ENCODE results near the gene GIMAP7.
"Not testable (repeated sequence)": the region's sequence is repeated elsewhere in the genome, so short reads cannot be mapped to it uniquely, and the experiment has no call there.

The GIMAP7 gene

DNA sequence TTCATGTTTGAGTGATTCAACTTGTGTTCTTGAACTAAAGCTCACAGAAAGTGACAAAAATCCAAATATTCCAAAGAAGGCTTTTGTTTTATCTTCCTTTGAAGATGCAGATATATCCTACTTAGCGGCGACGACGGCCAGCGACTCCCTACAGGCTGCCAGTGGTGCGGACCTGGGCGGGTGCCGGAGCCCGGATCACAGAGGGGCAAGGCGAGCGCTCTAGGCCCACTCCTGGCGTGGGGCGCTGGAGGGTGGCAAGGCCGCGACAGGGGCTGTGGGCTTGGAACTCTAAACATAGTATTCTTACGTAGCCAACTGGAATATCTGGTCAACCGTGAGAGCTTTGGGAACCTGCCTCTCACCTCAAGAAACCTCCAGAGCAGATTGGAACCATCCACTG, 914 bp upstream of the GIMAP7 start:
- no peak for DNase-seq (ENCODE audit: low read depth)

- no peak for DNase-seq (ENCODE audit: low read depth)
Observed at GRCh38 chr7:150515248-150516147, 826 bp downstream of the GIMAP7 start.

DNA sequence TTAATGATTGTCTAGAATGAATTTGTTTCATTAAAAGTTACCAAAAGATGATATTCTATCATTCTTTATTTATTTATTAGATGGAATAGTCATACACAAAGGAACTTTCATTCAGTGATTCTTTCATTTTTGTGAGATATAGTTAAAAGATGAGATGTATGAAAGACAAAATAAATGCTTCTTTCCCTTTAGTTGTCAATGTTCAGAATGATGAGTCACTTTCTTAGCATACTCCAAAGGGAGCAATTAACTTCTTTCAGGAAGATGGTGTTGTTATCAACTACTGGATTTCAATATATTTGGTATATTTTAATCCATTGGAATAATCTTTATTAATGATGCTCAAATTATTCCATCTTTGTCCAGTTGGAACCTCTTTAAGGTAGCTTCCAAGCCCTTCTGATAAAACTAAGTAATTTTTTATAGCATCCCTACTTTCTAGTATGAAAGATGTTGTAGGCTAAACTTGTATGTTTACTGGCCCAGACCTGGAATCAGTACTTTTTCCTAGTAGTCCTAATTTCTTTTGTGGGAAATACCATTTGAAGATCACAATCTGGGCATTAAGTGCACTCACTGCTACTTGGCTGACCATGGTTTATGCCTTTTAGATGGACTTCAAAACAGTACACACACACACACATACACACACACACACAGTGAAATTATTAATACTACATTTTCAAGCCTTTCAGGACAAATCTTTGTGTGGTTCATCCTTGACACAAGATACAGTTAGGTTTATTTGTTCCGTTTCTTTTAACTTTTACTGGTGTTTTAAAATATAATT, 2.5 kb downstream of the GIMAP7 start:
- no peak for DNase-seq (ENCODE audit: low read depth)

DNA sequence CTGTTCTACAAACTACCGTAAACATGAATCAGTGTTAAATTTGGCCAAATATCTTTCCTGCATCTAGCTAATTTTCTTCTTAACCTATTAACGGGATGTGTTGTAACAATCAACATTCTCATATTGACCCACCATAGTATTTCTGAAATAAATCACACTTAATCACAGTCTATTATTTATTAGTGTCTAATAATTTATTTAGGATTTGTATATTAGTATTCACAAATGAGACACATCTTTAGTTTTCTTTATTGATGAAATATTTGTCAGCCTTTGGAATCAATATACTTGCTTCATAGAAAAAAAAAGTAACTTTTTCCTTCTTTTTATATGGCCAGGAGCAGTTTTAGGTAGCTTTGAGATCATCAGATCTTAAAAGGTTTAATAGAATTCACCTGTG, 4.6 kb downstream of the GIMAP7 start:
- DNase-seq (ENCODE audit: low read depth): no peak

DNA sequence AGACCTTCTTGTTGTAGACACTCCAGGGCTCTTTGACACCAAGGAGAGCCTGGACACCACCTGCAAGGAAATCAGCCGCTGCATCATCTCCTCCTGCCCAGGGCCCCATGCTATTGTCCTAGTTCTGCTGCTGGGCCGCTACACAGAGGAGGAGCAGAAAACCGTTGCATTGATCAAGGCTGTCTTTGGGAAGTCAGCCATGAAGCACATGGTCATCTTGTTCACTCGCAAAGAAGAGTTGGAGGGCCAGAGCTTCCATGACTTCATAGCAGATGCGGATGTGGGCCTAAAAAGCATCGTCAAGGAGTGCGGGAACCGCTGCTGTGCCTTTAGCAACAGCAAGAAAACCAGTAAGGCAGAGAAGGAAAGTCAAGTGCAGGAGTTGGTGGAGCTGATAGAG, 5.5 kb downstream of the GIMAP7 start:
- DNase-seq (ENCODE audit: low read depth): no peak

DNA sequence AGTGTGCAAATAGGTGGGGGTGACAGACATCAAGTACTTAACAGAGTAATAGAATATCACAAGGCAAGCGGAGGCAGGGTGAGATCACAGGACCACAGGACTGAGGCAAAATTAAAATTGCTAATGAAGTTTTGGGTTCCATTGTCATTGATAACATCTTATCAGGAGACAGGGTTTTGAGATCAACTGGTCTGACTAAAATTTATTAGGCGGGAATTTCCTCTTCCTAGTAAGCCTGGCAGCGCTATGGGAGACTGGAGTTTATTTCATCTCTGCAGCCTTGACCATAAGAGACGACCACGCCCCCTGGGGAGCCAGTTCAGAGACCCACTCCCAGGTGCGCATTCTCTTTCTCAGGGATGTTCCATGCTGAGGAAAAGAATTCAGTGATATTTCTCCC, 8.3 kb downstream of the GIMAP7 start:
- not testable (repeated sequence) for DNase-seq (ENCODE audit: low read depth)

DNA sequence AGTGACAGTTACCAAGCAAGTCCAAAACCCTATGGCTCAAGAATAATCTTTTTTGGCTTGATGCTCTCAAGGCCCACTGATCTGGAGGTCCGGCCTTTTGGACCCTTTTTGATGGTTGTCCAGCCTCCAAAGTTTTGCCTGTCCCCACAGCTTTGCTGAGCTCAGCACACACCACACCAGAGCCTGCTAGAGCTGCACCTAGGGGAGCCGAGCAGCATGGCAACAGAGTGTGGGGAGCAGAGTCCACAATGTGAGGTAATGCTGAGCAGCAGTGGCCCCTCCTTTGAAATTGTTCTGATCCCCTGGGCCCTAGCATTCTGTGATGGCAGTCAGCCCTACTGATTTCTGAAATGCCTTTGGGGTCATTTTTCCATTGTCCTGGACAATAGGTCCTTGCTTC, 9.3 kb downstream of the GIMAP7 start:
- no peak for DNase-seq (ENCODE audit: low read depth)

DNA sequence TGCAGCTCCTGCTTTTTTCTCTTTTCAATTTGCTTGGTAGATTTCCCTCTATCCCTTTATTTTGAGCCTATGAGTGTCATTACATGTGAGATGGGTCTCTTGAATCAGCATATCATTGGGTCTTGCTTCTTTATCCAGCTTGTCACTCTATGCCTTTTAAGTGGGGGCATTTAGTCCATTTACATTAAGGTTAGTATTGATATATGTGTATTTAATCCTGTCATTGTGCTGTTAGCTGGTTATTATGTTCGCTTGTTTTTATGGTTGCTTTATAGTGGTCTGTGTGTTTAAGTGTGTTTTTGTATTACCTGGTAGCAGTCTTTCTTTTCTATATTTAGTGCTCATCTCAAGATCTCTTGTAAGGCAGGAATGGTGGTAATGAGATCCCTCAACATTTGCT, 17.0 kb downstream of the GIMAP7 start:
- no peak for DNase-seq (ENCODE audit: low read depth)

GRCh38 chr7:150538259-150538658, 23.6 kb downstream of the GIMAP7 start:
- DNase-seq (ENCODE audit: low read depth): no peak

DNA sequence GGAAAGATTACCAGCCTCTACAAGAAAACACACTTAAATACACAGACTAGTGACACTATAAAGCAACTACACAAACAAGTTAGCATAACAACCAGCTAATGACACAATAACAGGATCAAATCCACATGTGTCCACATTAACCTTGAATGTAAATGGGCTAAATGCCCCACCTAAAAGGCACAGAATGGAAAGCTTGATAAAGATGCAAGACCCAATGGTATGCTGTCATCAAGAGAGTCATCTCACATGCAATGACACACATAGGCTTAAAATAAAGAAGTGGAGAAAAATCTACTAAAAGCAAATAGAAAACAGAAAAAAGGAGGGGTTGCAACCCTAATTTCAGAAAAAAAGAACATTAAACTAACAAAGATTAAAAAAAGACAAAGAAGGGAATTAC, 38.5 kb downstream of the GIMAP7 start:
- DNase-seq (ENCODE audit: low read depth): no peak

DNA sequence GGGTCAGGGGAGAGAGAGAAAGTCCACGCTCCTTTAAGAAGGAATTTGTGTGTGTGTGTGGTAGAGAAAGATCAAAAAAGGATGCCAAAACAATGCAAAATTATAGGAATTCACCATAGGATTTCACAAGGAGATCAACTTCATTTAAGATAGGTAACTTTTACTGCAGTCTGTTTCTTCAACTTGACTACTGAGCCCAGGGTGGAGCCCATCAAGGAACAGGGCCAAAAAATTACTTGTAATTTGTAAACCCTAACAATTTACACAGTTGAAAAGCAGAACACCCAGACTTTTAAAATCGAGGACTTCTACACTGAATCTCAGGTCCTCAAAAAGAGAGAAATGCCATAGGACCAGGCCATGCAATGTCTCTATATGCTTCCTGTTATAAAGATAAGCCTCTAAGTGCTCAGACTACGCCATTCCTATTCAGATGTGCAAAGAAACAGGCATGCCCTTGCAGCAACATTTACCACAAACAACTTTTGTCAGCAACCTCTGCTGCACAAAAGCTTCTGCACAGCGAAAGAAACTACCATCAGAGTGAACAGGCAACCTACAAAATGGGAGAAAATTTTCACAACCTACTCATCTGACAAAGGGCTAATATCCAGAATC, 42.0 kb downstream of the GIMAP7 start:
- DNase-seq (ENCODE audit: low read depth): no peak

DNA sequence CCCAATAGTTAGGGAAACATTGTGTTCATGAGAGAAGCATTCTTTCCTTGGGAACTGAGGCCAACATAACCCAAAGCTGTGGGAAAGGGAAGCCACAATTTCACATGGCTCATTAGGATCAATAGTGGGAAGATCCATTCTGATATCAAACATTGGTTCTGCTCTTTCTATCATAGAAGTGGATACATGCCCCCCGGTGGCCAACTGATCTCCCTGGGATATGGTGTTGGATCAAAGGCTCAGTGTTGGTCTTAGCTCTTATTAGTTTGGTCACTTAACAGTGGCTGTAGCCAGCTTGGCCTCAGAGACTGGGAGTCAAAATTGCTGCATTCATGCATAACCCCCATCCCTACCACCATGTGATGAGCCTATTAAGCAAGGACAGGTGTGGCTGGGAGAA, 45.8 kb downstream of the GIMAP7 start:
- DNase-seq (ENCODE audit: low read depth): no peak

DNA sequence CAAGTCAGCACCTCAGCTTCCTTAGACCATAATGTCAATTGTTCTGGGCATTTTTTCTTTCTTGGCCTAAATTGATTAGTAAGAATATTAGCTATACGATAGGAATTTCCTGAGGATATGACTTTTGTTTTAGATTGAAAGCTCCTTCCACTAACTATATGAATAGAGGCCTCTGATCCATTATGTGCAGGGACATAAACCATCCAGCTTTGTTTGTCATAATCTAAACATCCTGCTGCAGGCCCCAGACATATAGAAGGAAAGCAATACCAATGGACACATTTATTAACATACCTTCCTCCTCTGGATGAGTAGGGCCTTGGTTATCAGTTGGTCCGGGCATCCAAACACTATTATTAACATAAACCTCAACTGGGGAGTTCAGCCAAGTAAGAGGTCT, 48.2 kb downstream of the GIMAP7 start:
- no peak for DNase-seq (ENCODE audit: low read depth)

DNA sequence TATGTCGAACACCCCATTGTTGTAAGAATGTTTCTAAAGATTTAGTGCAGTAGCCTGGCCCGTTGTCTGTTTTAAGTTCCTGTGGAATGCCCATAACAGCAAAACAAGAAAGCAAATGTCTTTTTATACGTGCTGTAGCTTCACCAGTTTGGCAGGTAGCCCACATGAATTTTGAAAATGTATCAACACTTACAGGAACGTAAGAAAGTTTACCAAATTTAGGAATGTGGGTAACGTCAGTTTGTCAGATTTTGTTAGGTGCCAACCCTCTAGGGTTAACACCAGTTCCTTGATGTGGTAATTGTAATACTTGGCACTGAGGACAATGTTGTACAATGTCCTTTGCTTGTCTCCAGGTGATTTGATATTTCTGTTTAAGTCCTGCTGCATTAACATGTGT, 49.3 kb downstream of the GIMAP7 start:
- DNase-seq (ENCODE audit: low read depth): no peak

DNA sequence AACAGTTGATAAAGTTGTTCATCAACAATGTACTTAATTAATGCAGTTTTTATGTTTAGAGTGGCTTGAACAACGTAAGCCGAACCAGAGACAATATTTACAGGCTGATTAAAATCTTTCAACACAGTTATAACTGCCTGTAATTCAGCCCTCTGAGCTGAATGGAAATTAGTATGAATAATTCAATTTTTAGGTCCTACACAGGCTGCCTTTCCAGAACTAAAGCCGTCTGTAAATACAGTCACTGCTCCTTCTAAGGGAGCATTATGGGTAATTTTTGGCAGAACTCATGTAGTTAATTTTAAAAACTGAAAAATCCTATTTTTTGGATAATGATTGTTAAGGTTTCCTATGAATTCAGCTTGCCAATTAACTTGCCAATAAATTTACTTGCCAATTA, 49.9 kb downstream of the GIMAP7 start:
- DNase-seq (ENCODE audit: low read depth): no peak

DNA sequence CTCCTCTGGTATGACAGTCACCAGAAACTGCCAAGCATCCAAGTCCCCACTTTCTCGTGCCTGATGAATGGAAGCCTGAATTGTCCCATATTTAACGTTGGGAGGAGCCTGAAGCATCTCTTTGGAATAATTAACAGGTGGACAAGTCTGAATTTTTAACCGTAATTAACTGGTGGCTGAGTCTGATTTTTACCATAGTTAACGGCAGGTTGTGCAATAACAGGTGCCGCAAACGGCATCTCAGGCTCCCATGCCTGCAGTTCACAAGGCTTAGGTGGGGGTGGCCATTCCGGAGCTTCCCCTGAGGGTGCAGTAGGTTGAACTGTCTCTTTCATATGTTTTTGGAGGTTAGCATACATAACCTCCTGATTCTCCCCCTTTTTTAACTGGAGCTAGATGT, 50.6 kb downstream of the GIMAP7 start:
- no peak for DNase-seq (ENCODE audit: low read depth)

GRCh38 chr7:150566123-150566522, 51.5 kb downstream of the GIMAP7 start:
- no peak for DNase-seq (ENCODE audit: low read depth)

DNA sequence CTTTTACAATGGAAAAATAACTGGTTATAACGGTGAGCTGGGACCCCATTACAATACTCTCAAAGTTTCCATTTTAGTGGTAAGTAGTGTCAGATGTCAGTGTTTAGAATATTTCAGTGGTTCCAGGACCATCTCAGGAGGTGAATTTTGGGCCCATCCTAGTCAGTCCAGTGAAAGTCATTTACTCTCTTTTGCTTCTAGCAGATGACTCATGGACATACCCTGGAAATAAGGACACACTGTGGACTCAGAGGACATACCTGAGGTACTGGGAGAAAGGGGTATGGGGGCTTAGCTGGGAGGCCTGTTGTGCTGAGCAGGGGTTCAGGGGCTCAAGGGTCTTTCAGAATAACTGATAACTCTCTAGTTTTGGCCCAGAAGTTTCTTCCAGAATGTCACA, 51.9 kb downstream of the GIMAP7 start:
- no peak for DNase-seq (ENCODE audit: low read depth)

DNA sequence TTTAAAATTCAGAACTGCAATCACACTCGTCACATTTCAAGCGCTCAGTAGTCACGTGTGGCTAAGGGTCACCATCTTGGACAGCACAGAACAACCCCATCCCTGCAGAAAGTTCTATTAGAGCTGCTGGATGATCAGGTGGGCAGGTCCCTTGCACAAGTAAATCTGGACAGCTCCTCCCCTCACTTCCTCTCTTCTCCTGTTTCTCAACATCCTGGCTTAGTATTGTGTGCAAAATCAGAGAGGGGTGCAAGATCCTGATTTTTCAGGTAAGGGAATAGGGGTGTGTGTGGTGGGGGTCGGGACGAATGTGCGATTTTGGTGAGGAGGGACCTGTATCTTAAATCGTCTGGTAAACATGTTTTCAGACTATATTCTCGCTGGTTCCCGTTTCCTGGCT, 52.5 kb downstream of the GIMAP7 start, which contains the start of gene GIMAP4:
TSS of gene GIMAP4 (plus strand) at position 222 of the 400 bp plus-strand sequence. CDS start 2,512 bp downstream, outside the sequence.
- DNase-seq (ENCODE audit: low read depth): no peak

GRCh38 chr7:150567871-150568301, 53.2 kb downstream of the GIMAP7 start:
- no peak for DNase-seq (ENCODE audit: low read depth)

- no peak for DNase-seq (ENCODE audit: low read depth)
Observed at GRCh38 chr7:150568714-150569113, 54.0 kb downstream of the GIMAP7 start.

DNA sequence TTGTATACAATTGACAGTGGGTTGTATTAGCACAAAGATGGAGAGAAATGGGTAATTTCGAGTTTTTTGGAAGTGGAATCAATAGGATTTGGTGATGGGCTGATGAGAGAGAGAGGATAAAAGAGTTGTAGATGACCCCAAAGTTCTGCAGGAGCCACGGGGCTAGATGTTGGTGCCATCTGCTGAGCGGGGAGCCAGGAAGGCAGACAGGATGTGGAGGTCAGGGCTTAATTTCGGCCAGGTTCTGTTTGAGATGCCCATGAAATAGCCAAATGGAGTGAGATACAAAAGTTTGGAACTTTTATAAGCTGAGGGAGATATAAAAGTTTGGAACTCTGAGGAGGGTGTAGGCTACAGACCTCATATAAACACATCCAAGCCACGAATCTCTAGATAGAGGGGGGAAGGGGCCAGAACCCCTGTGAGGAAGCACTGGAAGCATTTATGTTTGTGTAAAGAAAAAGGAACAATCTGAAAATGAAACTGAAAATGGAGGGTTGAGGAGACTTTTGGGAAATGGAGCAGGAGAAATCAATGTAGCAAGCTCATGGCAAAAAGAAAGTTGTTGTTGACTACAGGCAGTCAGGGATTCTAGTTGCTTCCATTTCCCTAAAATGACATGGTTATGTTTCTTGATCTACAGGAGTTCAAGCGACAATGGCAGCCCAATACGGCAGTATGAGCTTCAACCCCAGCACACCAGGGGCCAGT, 54.7 kb downstream of the GIMAP7 start:
- DNase-seq (ENCODE audit: low read depth): no peak

Data from stimulated activated CD8-positive, alpha-beta memory T cell treated with anti-CD3 and anti-CD28 coated beads, Interleukin-15, amount 100 ng/mL, for 1 hour (primary cell).